ENCODE data around the gene LNX1. TPM values are rescaled to one million over a fixed set of nuclear protein-coding genes. Genes with fewer than 3 reads are reported as not detected.

LNX1 gene
- total and polyA plus RNA-seq, 10 of the 15 experiments (the other 5 are each of a cell fraction or from before 2014, with no cell fraction given) = 0.72 to 1.4 (median 1.0) TPM

DNA sequence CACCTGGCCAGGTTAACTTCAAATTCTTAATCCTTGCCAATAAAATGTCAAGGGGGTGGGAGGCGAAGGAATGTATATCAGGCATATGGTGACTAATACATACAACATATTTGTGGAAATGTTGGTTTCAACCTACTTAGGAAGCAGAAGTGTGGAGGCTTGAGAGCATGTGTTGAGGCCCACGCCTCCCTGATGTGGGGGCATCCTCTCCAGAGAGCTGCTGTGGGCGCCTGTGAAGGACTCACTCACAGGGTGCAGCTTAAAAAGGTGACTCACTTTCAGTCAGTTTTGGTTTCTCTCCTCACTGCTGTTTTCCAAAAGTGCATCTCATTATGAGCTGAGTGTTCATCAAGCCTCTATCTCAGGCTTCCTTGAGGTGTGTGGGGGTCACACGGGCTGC, 27.5 kb downstream of the LNX1 start:
- FAIRE-seq = peak; percentile 65
- peak; percentile 24 for DNase-seq (ENCODE audit: low read depth, low spot score)
- Histone ChIP-seq H3K4me2 (ENCODE audit: control insufficient read depth, insufficient read depth) (no peak overlapping the region), H2AFZ (ENCODE audit: control insufficient read depth, low read depth, low read length) (no peak overlapping the region), H3K4me3 (no peak overlapping the region), H3K9ac (ENCODE audit: control insufficient read depth, insufficient read depth, low read length) (no peak overlapping the region), H3K79me2 (ENCODE audit: control insufficient read depth, insufficient read depth, low read length) (no peaks in the 10 kb centered on the region), H3K27ac (ENCODE audit: control insufficient read depth, insufficient read depth) (no peak overlapping the region), H3K36me3 (ENCODE audit: control insufficient read depth in 2 of 2, insufficient read depth in 2 of 2, low read length in 1 of 2) (no peaks in the 10 kb centered on the region), H3K27me3 (replicated peaks in 1 of 2; ENCODE audit: control insufficient read depth in 2 of 2, insufficient read depth in 2 of 2, low read length in 1 of 2) (no peaks in the 10 kb centered on the region), H3K4me1 (ENCODE audit: control insufficient read depth, insufficient read depth, low read length) (no peaks in the 10 kb centered on the region; the same call in 1 of the 2 replicates), H3K9me3 (replicated peaks; ENCODE audit: control insufficient read depth, insufficient read depth, low read length) (no peaks in the 10 kb centered on the region), H4K20me1 (ENCODE audit: control insufficient read depth, insufficient read depth) (no peaks in the 10 kb centered on the region)
- ChIA-PET CTCF (interaction anchor here (0.7 to 1.7 kb wide), 7 partner anchors 11 to 240 kb away, joined by 3 to 6 read pairs (median 3); no protein-coding TSS in a partner anchor), RAD21 (ENCODE audit: unreplicated experiment) (interaction anchor here (0.9 to 3.2 kb wide), 6 partner anchors 22 to 184 kb away, joined by 3 to 17 read pairs (median 4); no protein-coding TSS in a partner anchor), POLR2A (interaction anchor here (1.6 kb wide), 1 partner anchor 22 kb away, joined by 6 read pairs; no protein-coding TSS in a partner anchor), SMC1A (ENCODE audit: uncharacterized antibody, unreplicated experiment) (interaction anchor here (1.1 to 2.0 kb wide), 7 partner anchors 9 to 81 kb away, joined by 3 to 7 read pairs (median 4); no protein-coding TSS in a partner anchor)
- no TSS peak for BruUV-seq (replicated peaks)
- peak; percentile 99 for ATAC-seq
- 12% methylated on average over 4 of the region's 4 CpGs for WGBS (ENCODE audit: insufficient coverage, insufficient replicate concordance, low lambda C conversion rate, missing lambda C conversion rate)
- in situ Hi-C loops (cut with MboI) (no loop called here), intact Hi-C loops (cut with micrococcal nuclease; ENCODE audit: unreplicated experiment) (no loop called here)
- TF ChIP-seq, protein P1, sequence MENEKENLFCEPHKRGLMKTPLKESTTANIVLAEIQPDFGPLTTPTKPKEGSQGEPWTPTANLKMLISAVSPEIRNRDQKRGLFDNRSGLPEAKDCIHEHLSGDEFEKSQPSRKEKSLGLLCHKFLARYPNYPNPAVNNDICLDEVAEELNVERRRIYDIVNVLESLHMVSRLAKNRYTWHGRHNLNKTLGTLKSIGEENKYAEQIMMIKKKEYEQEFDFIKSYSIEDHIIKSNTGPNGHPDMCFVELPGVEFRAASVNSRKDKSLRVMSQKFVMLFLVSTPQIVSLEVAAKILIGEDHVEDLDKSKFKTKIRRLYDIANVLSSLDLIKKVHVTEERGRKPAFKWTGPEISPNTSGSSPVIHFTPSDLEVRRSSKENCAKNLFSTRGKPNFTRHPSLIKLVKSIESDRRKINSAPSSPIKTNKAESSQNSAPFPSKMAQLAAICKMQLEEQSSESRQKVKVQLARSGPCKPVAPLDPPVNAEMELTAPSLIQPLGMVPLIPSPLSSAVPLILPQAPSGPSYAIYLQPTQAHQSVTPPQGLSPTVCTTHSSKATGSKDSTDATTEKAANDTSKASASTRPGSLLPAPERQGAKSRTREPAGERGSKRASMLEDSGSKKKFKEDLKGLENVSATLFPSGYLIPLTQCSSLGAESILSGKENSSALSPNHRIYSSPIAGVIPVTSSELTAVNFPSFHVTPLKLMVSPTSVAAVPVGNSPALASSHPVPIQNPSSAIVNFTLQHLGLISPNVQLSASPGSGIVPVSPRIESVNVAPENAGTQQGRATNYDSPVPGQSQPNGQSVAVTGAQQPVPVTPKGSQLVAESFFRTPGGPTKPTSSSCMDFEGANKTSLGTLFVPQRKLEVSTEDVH (IDR thresholded peaks at IDR 0.05; ENCODE audit: low read depth, partially characterized antibody) = no peak
- peak; percentile 50; the same call in 1 of the 2 replicates for TF ChIP-seq RELB (IDR thresholded peaks at IDR 0.05; ENCODE audit: low read depth)
- TF ChIP-seq YY1 (IDR thresholded peaks at IDR 0.05; ENCODE audit: low read depth, low read length) = no peak
- TF ChIP-seq TAF1 (IDR thresholded peaks at IDR 0.05; ENCODE audit: borderline replicate concordance, low read depth, low read length) = no peak
- no peak for TF ChIP-seq CREM (IDR thresholded peaks at IDR 0.05; ENCODE audit: low read depth)
- TF ChIP-seq, protein P2, sequence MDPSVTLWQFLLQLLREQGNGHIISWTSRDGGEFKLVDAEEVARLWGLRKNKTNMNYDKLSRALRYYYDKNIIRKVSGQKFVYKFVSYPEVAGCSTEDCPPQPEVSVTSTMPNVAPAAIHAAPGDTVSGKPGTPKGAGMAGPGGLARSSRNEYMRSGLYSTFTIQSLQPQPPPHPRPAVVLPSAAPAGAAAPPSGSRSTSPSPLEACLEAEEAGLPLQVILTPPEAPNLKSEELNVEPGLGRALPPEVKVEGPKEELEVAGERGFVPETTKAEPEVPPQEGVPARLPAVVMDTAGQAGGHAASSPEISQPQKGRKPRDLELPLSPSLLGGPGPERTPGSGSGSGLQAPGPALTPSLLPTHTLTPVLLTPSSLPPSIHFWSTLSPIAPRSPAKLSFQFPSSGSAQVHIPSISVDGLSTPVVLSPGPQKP (IDR thresholded peaks at IDR 0.05; ENCODE audit: low read depth, low read length) = no peak
- peak; percentile 70; the same call in 1 of the 2 replicates for TF ChIP-seq CBX5 (IDR thresholded peaks at IDR 0.05; ENCODE audit: low read depth)
- TF ChIP-seq POU2F2 (IDR thresholded peaks at IDR 0.05; ENCODE audit: borderline replicate concordance, low read depth, low read length) = 0 out of 3 replicates have a peak, but pooled peaks have one; percentile 24
- TF ChIP-seq NFIC (IDR thresholded peaks at IDR 0.05; ENCODE audit: low read depth, low read length) = no peak
- TF ChIP-seq PAX5 (IDR thresholded peaks at IDR 0.05; ENCODE audit: borderline replicate concordance, low read depth, low read length) = no peak
- TF ChIP-seq RAD51 (IDR thresholded peaks at IDR 0.05) = no peak
- no peak for TF ChIP-seq EGR1 (IDR thresholded peaks at IDR 0.05; ENCODE audit: borderline replicate concordance in 1 of 2, low read depth in 2 of 2, low read length in 2 of 2)
- TF ChIP-seq, protein P3, sequence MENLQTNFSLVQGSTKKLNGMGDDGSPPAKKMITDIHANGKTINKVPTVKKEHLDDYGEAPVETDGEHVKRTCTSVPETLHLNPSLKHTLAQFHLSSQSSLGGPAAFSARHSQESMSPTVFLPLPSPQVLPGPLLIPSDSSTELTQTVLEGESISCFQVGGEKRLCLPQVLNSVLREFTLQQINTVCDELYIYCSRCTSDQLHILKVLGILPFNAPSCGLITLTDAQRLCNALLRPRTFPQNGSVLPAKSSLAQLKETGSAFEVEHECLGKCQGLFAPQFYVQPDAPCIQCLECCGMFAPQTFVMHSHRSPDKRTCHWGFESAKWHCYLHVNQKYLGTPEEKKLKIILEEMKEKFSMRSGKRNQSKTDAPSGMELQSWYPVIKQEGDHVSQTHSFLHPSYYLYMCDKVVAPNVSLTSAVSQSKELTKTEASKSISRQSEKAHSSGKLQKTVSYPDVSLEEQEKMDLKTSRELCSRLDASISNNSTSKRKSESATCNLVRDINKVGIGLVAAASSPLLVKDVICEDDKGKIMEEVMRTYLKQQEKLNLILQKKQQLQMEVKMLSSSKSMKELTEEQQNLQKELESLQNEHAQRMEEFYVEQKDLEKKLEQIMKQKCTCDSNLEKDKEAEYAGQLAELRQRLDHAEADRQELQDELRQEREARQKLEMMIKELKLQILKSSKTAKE (IDR thresholded peaks at IDR 0.05; ENCODE audit: low read depth, poor library complexity, severe bottlenecking) = no peak
- 0 out of 2 replicates have a peak, but pooled peaks have one; percentile 46 for TF ChIP-seq DPF2 (IDR thresholded peaks at IDR 0.05)
- TF ChIP-seq SMAD5 (IDR thresholded peaks at IDR 0.05; ENCODE audit: low read depth) = no peak
- TF ChIP-seq ZNF274 (IDR thresholded peaks at IDR 0.05; ENCODE audit: insufficient read depth, insufficient read length) = no peak
- peak; percentile 38 to 50; a peak in 1 of 4 replicates for TF ChIP-seq IKZF2 (IDR thresholded peaks at IDR 0.05)

Measured in GM12878 (cell line).